GM12872 (cell line): ENCODE measurements around the gene MELTF.

Source experiments
- CTCF ChIP-seq: IDR thresholded peaks from 3 replicates; pipeline ENCODE4 v1.5.1; 2011; ENCODE audit warnings: low read depth, mild to moderate bottlenecking, low read length, moderate library complexity; ENCODE audit not compliant: insufficient read depth

Gene MELTF

GRCh38 chr3:197023998-197024651, 5.5 kb downstream of the MELTF start:
- TF ChIP-seq CTCF, result no peak

GRCh38 chr3:197023241-197023997, 6.2 kb downstream of the MELTF start:
- TF ChIP-seq CTCF, result no peak

GRCh38 chr3:197022405-197023231, 7.0 kb downstream of the MELTF start:
- TF ChIP-seq CTCF, result no peak

GRCh38 chr3:197021729-197022404, 7.8 kb downstream of the MELTF start:
- TF ChIP-seq CTCF, result no peak

GRCh38 chr3:197021231-197021630, 8.4 kb downstream of the MELTF start:
- TF ChIP-seq CTCF, result no peak

GRCh38 chr3:197019535-197019934, 10.1 kb downstream of the MELTF start:
- no peak for TF ChIP-seq CTCF

GRCh38 chr3:197019021-197019420, 10.6 kb downstream of the MELTF start:
- no peak for TF ChIP-seq CTCF
